HS-27A (cell line): ENCODE measurements around the gene HIVEP3.

ENCODE experiments used
- DNase-seq: peaks from one replicate; pipeline ENCODE4 v3.0.0-alpha.2; 2012; ENCODE audit warnings: low read depth, missing footprints

HIVEP3 gene

DNA sequence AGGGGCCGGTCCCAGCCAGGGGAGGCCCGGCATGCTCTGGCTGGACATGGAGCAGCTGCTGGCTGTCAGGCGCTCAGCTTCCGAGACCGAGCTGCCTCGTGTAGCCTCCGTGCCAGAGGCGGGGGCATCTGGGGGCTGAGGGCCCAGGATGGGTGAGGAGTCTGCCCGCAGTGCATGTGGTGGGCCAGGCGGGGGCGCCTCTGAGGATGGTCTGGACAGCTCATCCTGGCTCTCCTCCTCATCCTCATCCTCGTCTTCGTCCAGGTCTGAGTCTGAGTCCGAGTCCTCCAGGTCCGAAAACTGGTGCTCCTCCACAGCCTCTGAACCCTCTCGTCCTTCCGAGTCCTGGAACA lies 405.4 kb downstream of the HIVEP3 start:
- no peak for DNase-seq

DNA sequence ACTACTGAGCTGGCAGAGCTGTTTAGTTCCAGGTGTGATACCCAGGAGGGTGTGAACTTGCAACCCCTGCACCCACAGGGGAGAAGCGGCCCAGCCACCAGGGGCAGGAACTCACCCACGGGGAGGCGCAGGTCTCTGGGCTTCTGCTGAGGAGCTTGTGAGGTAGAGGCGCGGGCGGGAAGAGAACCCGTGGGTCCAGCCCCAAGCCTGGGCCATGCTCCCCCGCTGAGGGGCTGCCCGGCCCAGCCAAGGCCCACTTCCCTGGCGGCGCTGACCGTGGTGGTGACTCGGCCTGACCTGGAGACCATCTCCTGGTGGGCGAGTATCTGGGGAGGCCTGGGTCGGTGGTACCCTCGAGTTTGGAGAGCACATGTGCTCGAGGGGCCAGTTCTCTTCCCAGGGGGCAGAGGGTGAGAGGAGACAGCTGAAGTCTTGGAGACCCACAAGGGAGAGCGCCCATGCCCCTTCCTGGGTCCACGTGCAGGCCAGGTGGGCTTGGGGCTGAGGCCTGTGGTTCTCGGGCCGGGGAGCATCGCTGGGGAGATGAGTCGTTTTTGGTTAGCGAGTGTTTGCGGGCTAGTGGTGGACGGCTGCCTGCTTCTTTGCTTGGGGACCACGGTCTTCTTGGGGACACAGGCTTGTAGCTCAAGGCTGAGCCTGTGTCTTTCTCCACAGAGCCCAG lies 405.9 kb downstream of the HIVEP3 start:
- no peak for DNase-seq

DNA sequence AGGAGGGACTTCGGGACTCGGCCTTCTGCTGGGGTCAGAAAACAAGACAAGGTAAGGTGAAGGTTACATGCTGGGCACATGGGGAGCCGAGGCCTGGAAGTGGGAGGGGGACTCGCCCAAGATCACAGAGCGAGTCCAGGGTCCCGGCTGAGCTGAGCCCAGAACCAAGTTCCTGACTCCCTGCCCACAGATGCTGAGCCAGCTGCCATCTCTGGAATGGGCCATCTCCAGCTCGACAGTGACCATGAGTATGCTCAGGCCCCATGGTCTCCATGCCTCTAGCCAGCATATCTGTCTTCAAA lies 407.5 kb downstream of the HIVEP3 start:
- DNase-seq, result no peak

DNA sequence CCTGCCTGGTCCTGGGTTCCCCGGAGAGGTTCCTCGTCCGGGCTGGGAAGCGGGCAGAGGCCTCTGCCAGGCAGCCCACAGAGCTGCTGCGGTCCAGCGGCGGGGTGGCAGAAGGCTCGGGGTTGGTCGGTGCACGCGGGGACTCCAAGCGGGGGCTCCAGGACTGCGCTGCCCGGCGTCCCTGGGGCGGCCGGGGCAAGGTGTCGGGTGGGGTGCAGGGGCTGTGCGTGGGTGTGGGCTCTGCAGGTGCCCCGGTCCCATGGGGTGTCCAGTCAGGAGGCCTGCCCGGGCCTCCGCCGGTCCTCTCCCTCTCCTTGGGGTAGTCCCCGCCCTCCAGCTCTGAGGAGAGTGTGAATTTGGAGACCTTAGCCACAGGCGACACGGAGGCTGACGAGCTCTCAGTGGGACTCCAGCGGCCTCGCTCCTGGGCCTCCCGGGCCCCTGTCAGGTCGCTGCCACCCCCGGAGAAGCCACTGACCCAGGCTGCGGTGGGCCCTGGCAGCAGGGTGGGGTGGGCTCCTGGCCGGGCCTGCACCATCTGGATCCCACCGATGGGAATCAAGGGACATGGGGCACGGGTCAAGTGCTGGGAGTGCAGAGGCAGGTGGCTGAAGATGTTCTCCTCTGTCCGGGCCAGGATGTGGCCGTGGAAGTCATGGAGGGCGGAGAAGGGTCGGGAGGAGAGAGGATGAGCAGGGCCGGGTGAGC lies 408.0 kb downstream of the HIVEP3 start:
- DNase-seq, result no peak

DNA sequence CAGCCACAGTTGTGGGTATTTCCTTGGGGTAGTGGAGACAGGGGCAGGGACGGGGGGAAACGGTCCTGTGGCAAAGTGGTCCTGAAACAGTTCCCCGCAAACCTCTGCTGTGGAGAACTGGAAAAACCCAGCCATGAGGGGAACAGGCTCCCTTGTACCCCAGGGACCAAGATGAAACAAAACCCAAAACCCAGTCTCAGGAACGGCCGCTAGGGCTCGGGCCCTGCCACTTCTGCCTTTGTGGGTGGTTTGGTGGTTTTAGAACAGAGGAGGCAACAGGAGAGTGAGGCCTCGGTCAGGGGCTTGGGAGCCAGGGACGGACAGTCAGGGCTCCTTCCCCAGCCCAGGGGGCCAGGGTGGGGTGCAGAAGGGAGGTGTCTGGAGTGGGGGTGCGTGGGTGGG lies 409.5 kb downstream of the HIVEP3 start:
- no peak for DNase-seq

DNA sequence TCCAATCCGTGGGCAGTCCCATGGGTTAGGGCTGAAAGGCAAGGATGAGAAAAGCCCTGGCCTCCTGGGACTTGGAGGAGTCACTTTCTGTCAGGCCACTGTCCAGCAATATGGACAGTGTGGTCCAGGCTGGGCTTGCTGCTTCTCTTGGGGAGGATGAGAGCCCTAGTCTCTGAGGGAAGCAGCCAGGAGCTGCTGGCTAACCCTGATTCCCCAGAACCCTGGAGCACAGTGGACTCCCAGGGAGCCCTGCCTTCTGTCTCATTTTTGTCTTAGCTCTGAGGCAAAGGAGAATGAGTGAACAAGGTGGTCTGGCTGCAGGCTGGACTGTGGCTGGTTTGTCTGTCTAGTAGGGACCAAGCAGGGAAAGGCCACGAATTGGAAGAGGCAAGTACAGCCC lies 410.4 kb downstream of the HIVEP3 start:
- DNase-seq, result no peak

DNA sequence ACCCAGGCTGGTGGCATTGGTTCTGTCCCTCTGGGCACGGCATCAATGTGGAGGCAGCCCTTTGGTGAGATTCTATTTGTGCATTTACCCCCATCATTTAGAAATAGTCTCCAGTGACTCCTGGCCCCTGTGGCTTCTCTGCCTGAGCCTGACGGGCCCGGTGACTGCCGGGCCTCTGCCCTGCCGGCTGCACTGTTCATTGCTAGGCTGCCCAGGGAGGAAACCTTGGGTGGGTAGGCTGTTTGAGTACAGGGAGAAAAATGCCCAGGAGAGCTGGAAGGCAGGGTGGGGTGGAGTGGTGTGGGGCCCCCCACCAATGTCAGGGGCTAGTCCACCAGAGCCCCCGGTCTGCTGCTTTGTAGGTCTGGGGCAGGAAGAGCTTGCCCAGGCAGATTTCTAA lies 410.9 kb downstream of the HIVEP3 start:
- no peak for DNase-seq

DNA sequence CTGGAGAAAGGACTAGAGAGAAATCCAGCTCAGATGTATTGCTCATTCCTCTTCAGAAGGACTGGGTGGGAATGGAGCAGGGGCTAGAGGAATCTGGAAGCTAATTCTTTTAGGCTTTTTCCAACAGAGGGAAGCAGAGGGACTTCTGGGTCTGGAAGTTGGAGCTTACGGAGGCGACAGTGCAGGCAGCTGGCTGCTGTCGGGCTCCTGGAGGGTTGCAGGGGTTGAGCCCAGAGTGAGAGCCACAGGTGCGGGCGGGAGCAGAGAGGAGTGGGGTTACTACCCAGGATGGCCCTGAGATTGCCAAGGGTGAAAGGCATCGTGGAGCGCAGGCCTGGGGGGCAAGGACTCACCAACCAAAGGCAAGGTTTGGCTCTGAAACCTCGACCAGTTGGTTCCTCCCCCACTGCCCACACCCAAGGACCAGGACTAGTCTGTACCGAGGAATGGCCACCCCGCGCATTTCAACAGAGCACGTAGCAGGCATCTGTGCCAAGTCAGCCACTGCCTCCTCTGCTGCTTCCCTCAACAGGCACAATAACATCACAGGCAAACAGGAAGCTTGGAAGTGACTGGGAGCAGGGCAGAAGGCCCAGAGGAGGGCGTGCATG lies 411.5 kb downstream of the HIVEP3 start:
- DNase-seq, result no peak

DNA sequence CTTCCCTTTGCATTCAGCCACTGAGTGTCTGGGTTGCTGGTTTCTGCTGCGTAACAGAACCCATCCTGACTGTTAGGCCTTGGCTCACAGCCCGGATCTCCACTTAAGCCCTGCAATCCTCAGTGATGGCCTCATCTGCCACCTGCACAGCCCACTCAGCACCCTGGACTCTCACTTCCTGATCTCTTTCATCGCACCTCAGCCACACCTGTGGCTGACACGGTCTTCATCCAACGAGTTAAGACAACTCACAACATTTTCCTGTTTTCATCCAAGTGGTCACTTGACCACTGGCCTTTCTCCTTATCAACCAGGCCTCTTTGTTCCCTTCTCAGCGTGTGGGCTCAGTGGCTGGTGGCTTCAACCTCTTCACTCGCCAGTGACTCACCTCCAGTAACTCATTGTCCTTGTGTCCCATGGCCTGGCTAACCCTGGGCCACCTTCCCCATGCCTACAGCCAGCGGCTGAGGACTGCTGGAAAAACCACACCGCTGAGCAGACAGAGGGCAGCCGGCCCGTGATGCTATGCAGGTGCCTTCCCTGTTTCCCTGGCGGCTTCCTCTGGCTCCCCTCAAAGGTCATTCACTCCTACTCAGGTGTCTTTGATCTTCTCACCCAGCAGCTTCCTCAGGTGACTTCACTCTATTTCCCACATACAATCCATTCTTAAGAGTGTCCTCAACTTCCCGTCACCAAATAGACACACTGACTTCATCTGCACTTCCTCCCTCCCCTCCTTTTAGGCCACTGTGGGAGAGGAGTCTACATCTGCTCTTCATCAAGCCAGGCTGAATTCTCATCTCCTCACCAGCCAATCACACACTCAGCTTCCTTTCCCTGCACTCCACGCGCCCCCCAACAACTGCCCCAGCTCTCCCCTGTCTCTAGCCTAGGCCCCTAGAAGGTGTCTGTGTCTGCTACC lies 414.3 kb downstream of the HIVEP3 start:
- no peak for DNase-seq

DNA sequence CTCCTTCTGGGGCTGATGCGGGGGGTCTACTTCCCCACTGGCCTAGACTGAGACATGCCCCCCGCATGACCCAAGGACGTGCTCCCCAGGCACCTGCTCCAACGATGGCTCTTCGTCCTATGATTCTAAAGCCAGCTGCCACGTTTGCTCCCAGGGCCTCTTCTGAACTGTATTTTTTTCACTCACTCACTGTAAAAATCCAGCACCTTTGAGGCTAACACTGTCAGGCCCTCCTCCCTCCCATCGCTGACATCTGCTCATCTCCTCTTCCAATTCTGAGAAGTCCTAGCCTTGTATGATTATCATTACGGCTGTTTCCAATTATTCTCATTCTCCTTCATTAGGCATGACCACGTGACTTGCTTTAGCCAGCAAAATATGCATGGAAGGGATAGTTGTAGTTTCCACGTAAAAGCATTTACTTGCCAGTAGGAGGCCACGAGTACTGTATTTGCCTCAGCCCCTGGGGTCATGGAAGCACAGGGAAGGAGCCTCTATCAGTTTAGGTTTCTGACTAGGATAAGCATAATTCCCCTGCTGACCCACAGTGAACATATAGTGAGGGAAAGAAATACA lies 415.1 kb downstream of the HIVEP3 start:
- DNase-seq, result no peak

DNA sequence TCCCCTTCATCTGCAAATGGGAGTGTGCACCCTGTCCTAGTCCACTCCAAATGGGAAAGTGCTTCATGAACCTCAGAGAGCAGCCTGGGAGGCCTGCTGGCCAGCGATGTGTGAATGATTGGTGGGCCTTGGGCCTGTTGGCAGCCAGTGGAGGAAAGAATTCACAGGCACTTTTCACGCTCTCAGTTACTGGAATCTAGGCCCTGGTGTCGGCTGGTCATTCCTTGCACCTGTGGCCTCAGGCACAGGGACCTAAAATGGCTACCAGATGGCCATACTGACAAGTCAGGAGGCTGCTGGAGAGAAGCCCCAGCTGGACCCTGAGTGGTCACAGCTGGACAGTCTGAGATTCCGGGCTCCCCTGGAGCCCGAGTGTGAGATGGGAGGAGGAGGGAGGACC lies 415.8 kb downstream of the HIVEP3 start:
- no peak for DNase-seq

DNA sequence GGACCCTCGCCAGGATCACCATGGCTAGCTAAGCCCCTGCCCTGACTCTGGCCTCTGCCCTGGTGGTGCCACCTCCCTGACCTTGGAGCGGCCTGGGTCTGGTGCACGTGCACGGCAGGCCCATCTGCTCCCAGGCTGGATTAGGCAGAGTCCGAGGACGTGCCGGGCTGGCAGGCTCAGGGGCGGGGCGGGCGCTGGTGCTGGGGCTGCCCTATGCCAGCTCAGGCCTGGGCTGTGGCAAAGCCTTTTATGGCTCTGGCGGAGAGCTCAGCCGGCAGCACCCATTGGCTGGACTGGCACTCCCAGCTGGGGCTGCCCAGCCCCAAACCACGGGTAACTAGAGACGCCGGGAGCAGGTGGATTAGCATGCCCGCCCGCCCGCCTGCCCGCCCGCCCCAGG lies 417.1 kb downstream of the HIVEP3 start:
- no peak for DNase-seq

DNA sequence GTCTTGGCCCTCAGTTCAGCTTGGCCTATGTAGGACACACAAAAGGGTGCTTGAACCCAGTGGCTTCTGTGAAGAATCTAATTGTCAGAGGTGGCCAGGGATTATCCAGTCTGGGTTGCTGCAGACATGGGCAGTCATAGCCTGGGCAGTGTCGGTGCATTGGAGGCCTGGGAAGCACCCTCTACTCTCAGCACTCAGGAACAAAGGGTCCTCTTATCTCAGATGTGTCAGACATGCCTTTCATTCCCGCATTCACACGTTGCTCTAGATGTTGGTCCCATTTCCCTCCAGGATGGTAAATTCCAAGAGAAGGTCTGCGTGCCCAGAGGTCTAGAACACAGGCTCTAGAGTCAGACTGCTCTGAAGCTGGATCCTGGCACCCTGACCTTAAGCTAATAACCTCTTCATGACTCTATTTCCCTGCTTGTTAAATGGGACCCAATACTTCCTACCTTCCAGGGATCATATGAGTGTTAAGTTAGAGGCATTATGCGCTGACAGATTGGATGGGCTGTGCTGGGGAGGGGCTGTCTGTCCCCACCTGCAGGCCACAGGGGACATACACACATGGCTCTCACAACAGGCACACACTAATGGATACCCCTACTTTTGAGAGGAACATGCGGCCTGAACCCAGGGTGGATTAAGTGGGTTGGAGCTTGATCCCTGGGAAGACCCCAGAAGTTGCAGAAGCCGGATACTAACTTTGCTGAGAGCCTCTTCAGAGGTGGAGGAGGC lies 417.8 kb downstream of the HIVEP3 start:
- DNase-seq, result no peak

DNA sequence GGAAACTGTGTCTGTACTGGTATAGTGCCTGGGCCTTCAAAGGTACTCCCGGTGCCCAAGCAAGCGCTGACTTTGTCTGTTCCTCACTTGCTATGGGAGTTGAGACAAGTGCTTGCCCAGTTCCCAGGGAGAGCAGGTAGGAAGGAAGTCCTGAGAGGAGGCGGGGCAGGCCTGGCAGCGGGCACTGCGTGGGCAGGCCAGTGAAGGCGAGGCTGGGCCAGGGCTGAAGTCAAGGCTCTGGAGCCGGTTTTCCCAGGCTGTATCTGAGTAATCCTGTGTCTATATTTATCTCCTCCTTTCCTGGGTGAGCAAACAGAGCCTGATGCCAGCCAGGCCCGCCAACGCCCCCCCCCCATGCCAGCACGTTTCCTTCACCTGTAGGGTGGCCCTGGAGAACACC lies 418.3 kb downstream of the HIVEP3 start:
- DNase-seq, result no peak

DNA sequence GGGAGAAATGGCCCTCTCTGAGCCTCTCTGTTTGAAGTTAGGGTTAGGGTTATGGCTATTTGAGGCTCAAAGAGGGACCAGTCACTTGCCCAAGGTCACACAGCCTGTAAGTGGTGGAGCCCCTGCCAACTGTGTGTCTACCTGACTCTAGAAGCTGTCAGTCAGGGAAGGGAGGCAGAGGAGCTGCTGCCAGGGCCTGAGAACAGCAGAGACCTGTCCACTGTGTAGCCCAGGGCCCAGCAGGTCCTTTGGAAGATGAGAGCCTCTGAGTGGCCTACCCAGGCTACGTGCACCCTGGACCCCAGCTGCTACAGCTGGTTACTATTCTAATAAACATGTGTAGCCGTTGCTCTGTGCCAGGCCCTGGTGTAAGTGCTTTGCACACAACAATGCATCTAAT lies 419.1 kb downstream of the HIVEP3 start:
- DNase-seq, result no peak

DNA sequence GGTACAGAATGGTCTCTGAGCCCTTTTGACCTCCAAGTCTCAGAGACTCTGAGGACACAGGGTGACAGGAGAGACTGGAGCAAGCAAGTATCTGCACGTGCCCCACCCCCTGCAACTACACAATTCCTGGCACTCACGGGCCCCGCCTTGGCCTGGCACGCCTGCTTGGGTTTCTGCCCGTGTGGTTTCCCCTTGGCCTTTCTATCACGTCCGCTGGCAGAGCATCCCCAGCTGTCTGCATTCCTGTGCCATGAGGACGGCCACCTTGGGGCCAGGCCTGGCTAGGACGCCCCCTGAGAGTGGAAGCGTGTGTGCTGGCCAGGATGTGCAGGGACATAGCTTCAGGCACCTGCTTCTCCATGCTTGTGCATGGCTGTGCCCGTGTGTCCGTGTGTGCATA lies 419.9 kb downstream of the HIVEP3 start:
- DNase-seq, result peak; percentile 94

DNA sequence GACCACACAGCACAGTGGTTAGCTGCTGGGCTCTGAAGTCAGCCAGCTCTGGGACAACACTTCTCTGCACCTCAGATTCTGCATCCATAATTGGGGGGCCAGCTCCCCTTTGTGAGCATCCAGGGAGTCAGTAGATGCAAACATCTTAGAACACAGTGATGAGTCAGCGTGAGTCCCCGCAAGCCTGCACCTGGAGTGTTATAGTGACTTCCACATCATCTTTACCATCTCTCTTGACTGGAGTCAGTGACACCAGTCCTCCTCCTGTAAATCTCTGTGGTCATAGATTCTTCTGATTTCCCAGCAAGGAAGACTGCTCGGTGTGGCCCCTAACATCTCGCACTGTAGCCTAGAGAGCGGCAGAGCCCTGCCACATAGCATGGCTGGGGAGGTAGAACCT lies 420.3 kb downstream of the HIVEP3 start:
- no peak for DNase-seq

DNA sequence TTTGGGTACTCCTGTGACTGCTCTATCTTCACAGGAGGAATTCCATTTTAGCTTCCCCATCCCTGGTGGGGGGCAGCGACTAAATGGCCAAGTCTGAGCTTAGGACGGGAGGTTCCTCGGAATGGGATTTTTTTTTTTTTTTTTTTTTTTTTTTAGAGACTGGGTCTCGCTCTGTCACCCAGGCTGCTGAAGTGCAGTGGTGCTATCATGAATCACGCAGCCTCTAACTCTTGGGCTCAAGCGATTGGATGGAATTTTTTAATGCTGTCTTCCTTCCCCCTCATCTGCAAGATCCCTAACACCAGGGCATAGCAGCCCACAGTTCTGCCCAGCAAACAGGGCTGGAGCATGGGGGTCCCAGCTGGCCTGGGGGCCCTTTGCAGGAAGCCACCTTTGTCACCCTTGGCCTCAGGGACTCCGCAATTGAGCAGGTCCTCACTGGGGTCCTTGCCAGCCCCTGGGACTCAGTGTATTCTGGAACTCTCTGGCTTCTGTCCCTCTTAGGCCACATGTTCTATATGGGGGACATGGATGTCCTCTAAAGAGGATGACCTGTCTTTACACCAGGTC lies 421.2 kb downstream of the HIVEP3 start:
- no peak for DNase-seq

DNA sequence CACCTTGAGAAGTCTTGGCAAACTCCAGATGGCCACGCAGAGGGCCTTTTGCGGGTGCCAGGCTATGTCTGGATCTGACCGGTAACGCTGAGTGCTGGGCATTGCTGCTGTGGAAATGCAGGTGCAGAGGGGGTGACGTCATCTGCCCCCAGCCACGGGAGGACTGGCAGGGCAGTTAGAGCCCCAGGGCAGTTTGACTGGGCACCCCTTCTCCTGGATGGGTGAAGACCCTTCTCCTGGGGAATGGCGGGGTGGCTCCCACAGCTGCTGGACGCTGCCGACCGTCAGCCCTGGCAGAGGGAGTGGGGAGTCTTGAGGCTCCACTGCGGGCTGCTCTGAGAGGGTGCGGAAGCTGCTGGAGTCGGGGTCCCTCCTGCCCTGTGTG lies 421.7 kb downstream of the HIVEP3 start:
- no peak for DNase-seq

DNA sequence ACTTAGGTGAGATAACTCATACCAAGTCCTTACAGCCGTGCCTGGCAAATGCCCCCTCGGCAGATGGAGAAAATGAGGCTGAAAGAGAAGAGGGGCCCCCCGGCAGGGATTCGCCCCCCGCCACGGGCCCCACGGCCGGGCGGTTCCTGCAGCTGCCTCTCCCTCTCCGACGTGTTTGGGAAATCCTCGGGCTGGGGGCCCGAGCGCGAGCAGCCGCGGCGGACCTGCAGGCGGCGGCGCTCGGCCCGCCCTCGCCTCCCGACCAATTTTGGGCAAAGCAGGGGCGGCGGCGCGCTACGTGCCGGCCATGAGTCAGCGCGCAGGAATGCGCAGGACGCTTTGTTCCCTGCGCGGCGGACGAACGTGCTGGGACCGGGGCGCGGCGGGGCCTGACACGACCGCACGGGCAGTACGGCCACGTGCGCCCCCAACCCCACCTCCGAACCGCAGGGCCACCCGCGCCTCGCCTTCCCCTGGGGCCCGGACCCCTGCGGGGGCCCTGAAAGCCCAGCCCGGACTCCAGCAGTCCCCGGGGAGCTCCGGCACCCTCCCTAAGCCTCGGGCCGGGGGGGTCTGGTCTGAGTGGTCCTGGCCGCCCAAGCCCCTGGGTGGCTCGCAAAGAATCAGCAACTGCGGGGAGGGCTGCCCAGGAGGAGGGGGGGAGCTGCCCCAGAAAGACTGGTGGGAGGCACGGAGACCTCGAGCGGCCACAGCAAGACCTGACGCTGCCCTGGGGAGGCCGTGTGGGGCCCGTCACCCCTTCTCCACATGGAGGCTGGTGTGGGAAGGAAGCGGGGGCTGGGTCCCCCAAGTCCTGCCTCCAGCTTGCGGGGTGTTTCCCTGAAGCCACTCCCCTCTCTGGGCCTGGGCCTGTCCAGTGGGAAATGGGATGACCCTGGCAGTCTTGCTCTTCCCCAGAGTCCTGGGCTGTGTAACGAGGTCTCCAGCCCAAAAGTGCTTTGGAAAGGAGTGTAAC lies 422.4 kb downstream of the HIVEP3 start:
- peak; percentile 83 for DNase-seq
